Brain microvascular endothelial cell (primary cell): ENCODE data around the gene ZKSCAN8.

Experiments used
- DNase-seq: peaks from one replicate; pipeline ENCODE4 v3.0.0-alpha.2; 2020
- H3K27ac ChIP-seq: fragments of 250-450 bp; sonication (Bioruptor Pico); 2 replicates; pipeline ENCODE4 v1.5.1; 2020; ENCODE audit warnings: mild to moderate bottlenecking, moderate library complexity
- H3K27me3 ChIP-seq: fragments of 250-450 bp; sonication (Bioruptor Pico); replicated peaks from 2 replicates; pipeline ENCODE4 v1.5.1; 2020; ENCODE audit warnings: mild to moderate bottlenecking
- H3K36me3 ChIP-seq: fragments of 250-450 bp; sonication (Bioruptor Pico); replicated peaks from 2 replicates; pipeline ENCODE4 v1.5.1; 2020; ENCODE audit warnings: mild to moderate bottlenecking
- H3K4me3 ChIP-seq: 2 replicates; pipeline ENCODE4 v1.5.1; 2011; ENCODE audit warnings: low read depth, mild to moderate bottlenecking, control low read depth, low read length, moderate library complexity
- in situ Hi-C: cut with HindIII; loops from 2 replicates; pipeline ENCODE4 v1.10.0; 2017; ENCODE audit warnings: low sequenced_read_pairs, low pct_ligation_motif_present
- TF ChIP-seq, protein P1 (sequence below): IDR thresholded peaks from 2 replicates; pipeline ENCODE4 v1.5.1; 2011; ENCODE audit warnings: low read depth, mild to moderate bottlenecking, moderate library complexity, low read length, control low read depth, inconsistent platforms; ENCODE audit errors: missing control alignments

Gene ZKSCAN8

DNA sequence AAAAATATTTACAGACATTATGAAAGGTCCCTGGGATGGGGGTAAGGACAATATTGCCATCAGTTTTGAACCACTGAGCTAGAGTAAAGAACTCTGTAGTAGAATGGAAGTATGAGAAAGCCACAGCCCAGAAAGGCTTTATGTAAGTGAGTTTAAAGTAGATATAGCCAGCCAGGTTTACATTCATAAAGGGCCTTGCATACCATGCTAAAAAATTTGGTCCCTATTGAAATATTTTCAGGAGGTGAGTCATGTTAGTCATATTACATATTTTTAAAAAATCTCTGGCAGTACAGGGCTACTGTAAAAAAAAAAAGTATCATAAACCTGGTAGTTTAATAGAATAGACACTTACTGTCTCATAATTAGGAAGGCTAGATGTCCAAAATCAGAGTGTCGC is 3.5 kb downstream of the ZKSCAN8 start:
- H3K27me3 ChIP-seq = no peaks in the 10 kb centered on the region
- no peak overlapping the region for H3K27ac ChIP-seq
- H3K4me3 ChIP-seq = no peak overlapping the region
- in situ Hi-C loops = no loop called here
- TF ChIP-seq, protein P1, sequence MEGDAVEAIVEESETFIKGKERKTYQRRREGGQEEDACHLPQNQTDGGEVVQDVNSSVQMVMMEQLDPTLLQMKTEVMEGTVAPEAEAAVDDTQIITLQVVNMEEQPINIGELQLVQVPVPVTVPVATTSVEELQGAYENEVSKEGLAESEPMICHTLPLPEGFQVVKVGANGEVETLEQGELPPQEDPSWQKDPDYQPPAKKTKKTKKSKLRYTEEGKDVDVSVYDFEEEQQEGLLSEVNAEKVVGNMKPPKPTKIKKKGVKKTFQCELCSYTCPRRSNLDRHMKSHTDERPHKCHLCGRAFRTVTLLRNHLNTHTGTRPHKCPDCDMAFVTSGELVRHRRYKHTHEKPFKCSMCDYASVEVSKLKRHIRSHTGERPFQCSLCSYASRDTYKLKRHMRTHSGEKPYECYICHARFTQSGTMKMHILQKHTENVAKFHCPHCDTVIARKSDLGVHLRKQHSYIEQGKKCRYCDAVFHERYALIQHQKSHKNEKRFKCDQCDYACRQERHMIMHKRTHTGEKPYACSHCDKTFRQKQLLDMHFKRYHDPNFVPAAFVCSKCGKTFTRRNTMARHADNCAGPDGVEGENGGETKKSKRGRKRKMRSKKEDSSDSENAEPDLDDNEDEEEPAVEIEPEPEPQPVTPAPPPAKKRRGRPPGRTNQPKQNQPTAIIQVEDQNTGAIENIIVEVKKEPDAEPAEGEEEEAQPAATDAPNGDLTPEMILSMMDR = no peak
- DNase-seq = no peak
- H3K36me3 ChIP-seq = peaks cover 28% of the 10 kb centered on the region

DNA sequence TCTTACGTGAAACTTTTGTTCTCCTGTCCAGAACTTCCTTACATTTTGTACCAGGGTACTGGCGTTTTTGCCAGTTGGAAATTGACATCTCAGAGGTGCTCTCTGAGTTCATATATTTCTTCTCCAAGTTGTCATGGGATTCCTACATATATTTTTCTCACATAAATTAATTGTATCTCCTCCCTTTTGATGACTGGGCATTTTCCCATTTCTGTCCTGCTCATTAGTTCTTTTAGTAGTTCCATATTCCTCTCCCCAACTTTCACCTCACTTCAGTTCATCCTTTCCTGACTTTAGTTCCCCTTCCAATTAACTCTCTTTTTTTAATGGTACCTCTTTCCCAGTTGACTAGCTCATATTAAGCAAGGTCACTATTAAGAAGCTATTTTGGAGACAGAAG is 10.8 kb downstream of the ZKSCAN8 start:
- in situ Hi-C loops = no loop called here
- DNase-seq = no peak
- no peak overlapping the region for H3K27ac ChIP-seq
- H3K27me3 ChIP-seq = no peaks in the 10 kb centered on the region
- TF ChIP-seq, protein P1 = no peak
- H3K36me3 ChIP-seq = peaks cover 85% of the 10 kb centered on the region
- H3K4me3 ChIP-seq = no peak overlapping the region

DNA sequence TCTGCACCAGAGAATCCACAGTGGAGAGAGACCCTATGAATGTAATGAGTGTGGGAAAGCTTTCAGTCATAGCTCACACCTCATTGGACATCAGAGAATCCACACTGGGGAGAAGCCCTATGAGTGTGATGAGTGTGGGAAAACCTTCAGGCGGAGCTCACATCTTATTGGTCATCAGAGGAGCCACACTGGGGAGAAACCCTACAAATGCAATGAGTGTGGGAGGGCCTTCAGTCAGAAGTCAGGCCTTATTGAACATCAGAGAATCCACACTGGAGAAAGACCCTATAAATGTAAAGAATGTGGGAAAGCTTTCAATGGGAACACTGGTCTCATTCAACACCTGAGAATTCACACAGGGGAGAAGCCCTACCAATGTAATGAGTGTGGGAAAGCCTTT is 11.9 kb downstream of the ZKSCAN8 start:
- Histone ChIP-seq H3K27ac (no peak overlapping the region), H3K36me3 (peaks cover 76% of the 10 kb centered on the region), H3K27me3 (no peaks in the 10 kb centered on the region), H3K4me3 (no peak overlapping the region)
- DNase-seq = no peak
- in situ Hi-C loops = no loop called here
- TF ChIP-seq, protein P1 = no peak

DNA sequence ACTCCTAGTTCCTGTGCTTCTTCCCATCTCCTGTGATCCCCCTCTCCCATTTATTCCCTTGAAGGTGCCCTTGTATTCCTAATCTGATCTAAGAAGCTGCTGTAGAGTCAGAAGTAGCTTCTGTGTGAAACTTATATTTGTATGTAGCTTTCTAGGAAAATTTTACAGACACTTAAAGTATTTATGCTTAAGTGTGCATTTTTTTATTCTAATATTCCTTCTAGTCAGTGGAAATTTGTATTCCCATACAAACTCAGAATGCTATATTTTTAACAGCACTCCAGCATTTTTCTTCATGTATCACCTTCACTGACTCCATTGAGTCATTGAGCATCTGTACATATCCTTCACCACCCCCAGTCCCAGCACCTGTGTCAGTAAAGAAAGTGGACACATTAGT is 12.7 kb downstream of the ZKSCAN8 start:
- TF ChIP-seq, protein P1 = no peak
- no peak overlapping the region for H3K27ac ChIP-seq
- in situ Hi-C loops = no loop called here
- H3K27me3 ChIP-seq = no peaks in the 10 kb centered on the region
- H3K4me3 ChIP-seq = no peak overlapping the region
- peaks cover 68% of the 10 kb centered on the region for H3K36me3 ChIP-seq
- DNase-seq = no peak

DNA sequence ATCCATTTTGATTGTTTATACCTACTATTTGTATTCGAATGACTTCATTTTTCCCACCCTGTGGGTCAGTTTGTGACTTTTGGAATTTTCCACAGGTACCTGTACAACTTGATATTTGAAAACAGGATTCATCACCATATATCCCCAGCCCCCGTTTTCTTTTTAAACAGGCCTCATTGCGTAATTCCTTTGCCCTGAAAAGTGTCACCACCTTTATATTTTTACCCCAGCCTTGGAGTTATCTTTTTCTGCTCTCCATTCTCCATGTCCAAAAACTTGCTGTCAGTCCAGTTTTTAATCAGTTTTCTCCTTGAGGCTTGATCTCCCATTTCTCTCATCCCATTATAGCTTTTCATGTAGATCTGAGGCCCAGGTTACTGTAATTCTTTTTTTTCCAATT is 16.6 kb downstream of the ZKSCAN8 start:
- Histone ChIP-seq H3K4me3 (no peak overlapping the region), H3K27ac (no peak overlapping the region), H3K27me3 (no peaks in the 10 kb centered on the region), H3K36me3 (peaks cover 34% of the 10 kb centered on the region)
- TF ChIP-seq, protein P1 = no peak
- in situ Hi-C loops = no loop called here
- no peak for DNase-seq

DNA sequence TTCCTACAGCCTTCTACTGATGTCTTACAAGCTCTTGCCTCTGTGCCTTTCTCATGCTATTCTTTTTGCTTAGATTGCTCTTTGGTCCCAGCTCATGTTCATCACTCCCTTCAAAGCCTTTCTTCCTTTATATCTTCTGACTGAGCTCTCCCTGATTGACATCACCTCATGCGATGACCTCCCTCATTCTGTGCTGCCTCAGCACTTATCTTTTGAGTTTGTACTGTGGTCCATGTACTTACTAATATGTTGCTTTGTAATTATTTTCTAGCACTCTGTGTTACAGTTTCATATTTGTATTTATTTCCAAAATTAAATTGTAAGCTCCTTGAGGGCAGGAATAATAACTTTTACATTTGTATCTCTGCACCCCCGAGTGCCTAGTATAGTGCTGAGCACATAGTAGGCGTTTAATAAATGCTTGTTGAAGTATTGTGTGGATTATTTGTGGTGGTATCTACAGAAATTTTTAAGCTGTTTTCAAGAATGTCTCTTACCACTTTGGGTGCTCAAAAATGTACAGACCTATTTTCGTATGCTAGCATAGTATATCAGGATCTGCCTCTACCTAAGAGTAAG is 17.4 kb downstream of the ZKSCAN8 start:
- DNase-seq = no peak
- TF ChIP-seq, protein P1 = no peak
- no peak overlapping the region for H3K4me3 ChIP-seq
- peaks cover 26% of the 10 kb centered on the region for H3K36me3 ChIP-seq
- no peak overlapping the region for H3K27ac ChIP-seq
- in situ Hi-C loops = no loop called here
- H3K27me3 ChIP-seq = no peaks in the 10 kb centered on the region
